HEK293T (cell line): ENCODE results near the gene CABP2.

Experiments used
- ARNT ChIP-seq: fragments of 450-650 bp; IDR thresholded peaks from 2 replicates; pipeline ENCODE4 v1.6.1; 2017; ENCODE audit warnings: mild to moderate bottlenecking
- FOXM1 ChIP-seq: fragments of 450-650 bp; IDR thresholded peaks from 2 replicates; pipeline ENCODE4 v1.6.1; 2017; ENCODE audit warnings: mild to moderate bottlenecking, borderline replicate concordance
- LEF1 ChIP-seq: fragments of 450-650 bp; IDR thresholded peaks from 2 replicates; pipeline ENCODE4 v1.6.1; 2017; ENCODE audit warnings: mild to moderate bottlenecking, borderline replicate concordance
- SP1 ChIP-seq: fragments of 450-650 bp; IDR thresholded peaks from 2 replicates; pipeline ENCODE4 v1.6.1; 2017
- ZNF384 ChIP-seq: fragments of 450-650 bp; IDR thresholded peaks from 2 replicates; pipeline ENCODE4 v1.6.1; 2016

- TF ChIP-seq FOXM1 (no peak), ARNT (no peak), ZNF384 (no peak), LEF1 (no peak), SP1 (no peak)
Measured at GRCh38 chr11:67484847-67485311, 38.4 kb downstream of the CABP2 start.
